HG03442 (cell line): ENCODE data around the gene HIBADH.
"Not testable (repeated sequence)": the region's sequence is repeated elsewhere in the genome, so short reads cannot be mapped to it uniquely, and the experiment has no call there.

Experiments
- ATAC-seq: cut with Tn5 transposase; IDR thresholded peaks from one replicate; pipeline ENCODE4 v1.9.1; 2021; ENCODE audit warnings: mild to moderate bottlenecking, moderate library complexity; ENCODE audit not compliant: unreplicated experiment

HIBADH gene

GRCh38 chr7:27680610-27681009, 17.9 kb upstream of the HIBADH start:
- no peak for ATAC-seq

- ATAC-seq = no peak
These were observed 16.1 kb upstream of the HIBADH start for GRCh38 chr7:27678617-27679260.

GRCh38 chr7:27677912-27678612, 15.4 kb upstream of the HIBADH start:
- ATAC-seq = no peak

GRCh38 chr7:27674126-27674525, 11.4 kb upstream of the HIBADH start:
- ATAC-seq = not testable (repeated sequence)

- no peak for ATAC-seq
These were observed 9.0 kb upstream of the HIBADH start for GRCh38 chr7:27671675-27672074.

- no peak for ATAC-seq
These were observed 8.0 kb upstream of the HIBADH start for GRCh38 chr7:27670676-27671075.

GRCh38 chr7:27670177-27670576, 7.5 kb upstream of the HIBADH start:
- no peak for ATAC-seq

- ATAC-seq = no peak
These were observed 2.8 kb upstream of the HIBADH start for GRCh38 chr7:27665531-27665930.

GRCh38 chr7:27663989-27664331, 1.3 kb upstream of the HIBADH start:
- ATAC-seq = no peak

- ATAC-seq = no peak
These were observed 733 bp downstream of the HIBADH start for GRCh38 chr7:27661811-27662489.

- no peak for ATAC-seq
These were observed 6.0 kb downstream of the HIBADH start for GRCh38 chr7:27656724-27657123.

GRCh38 chr7:27655184-27655583, 7.5 kb downstream of the HIBADH start:
- no peak for ATAC-seq

GRCh38 chr7:27652518-27652917, 10.2 kb downstream of the HIBADH start:
- no peak for ATAC-seq

- no peak for ATAC-seq
These were observed 11.0 kb downstream of the HIBADH start for GRCh38 chr7:27651702-27652101.

- no peak for ATAC-seq
These were observed 12.4 kb downstream of the HIBADH start for GRCh38 chr7:27650283-27650682.

GRCh38 chr7:27647489-27647888, 15.2 kb downstream of the HIBADH start:
- ATAC-seq = no peak

GRCh38 chr7:27647046-27647445, 15.6 kb downstream of the HIBADH start:
- no peak for ATAC-seq

- no peak for ATAC-seq
These were observed 20.4 kb downstream of the HIBADH start for GRCh38 chr7:27642271-27642670.

GRCh38 chr7:27641581-27642230, 21.0 kb downstream of the HIBADH start:
- no peak for ATAC-seq

- no peak for ATAC-seq
These were observed 21.7 kb downstream of the HIBADH start for GRCh38 chr7:27640884-27641574.

- no peak for ATAC-seq
These were observed 22.8 kb downstream of the HIBADH start for GRCh38 chr7:27639851-27640250.
